Measurements from ENCODE around the gene GSE1.
A peak's percentile ranks its signal among the peaks of the same experiment; 100 is the strongest.

GSE1 gene

GRCh38 chr16:85683363-85683762 is 70.2 kb downstream of the GSE1 start:
- no peak for DNase-seq

- DNase-seq: no peak
Observed at GRCh38 chr16:85685251-85685650, 72.1 kb downstream of the GSE1 start.

- peak in 2 of 5 experiments; percentile 35 to 83 for DNase-seq
Observed at GRCh38 chr16:85686912-85687591, 73.9 kb downstream of the GSE1 start.

GRCh38 chr16:85687651-85688471 is 74.7 kb downstream of the GSE1 start:
- DNase-seq: peak in 1 of 5 experiments; percentile 34

- DNase-seq: peak; percentile 78 to 96 (median 88)
Observed at GRCh38 chr16:85688586-85689284, 75.6 kb downstream of the GSE1 start, which contains the start of gene GINS2. Gene GINS2 (minus strand): TSS chr16:85688954. CDS start chr16:85688898, 56 bp downstream.

- no peak for DNase-seq
Observed at GRCh38 chr16:85689285-85689949, 76.3 kb downstream of the GSE1 start.

GRCh38 chr16:85689950-85690320 is 76.8 kb downstream of the GSE1 start:
- DNase-seq: no peak

- DNase-seq: no peak
Observed at GRCh38 chr16:85690469-85691064, 77.4 kb downstream of the GSE1 start.

GRCh38 chr16:85695196-85696128 is 82.3 kb downstream of the GSE1 start:
- DNase-seq: no peak

- DNase-seq: no peak
Observed at GRCh38 chr16:85696781-85697180, 83.7 kb downstream of the GSE1 start.

- DNase-seq: no peak
Observed at GRCh38 chr16:85697431-85697830, 84.3 kb downstream of the GSE1 start.

- no peak for DNase-seq
Observed at GRCh38 chr16:85698459-85698891, 85.4 kb downstream of the GSE1 start.

- no peak for DNase-seq
Observed at GRCh38 chr16:85698935-85699558, 85.9 kb downstream of the GSE1 start.

GRCh38 chr16:85699628-85700027 is 86.5 kb downstream of the GSE1 start:
- DNase-seq: no peak

GRCh38 chr16:85704011-85704410 is 90.9 kb downstream of the GSE1 start:
- no peak for DNase-seq

GRCh38 chr16:85704900-85705846 is 92.1 kb downstream of the GSE1 start:
- DNase-seq: no peak

GRCh38 chr16:85706449-85707034 is 93.4 kb downstream of the GSE1 start:
- no peak for DNase-seq

- DNase-seq: no peak
Observed at GRCh38 chr16:85707528-85708095, 94.5 kb downstream of the GSE1 start.

GRCh38 chr16:85708338-85708737 is 95.2 kb downstream of the GSE1 start:
- no peak for DNase-seq

All from T-helper 2 cell (primary cell).